HUES6 (cell line): Measurements from ENCODE around the gene EMP2.
"Not testable (repeated sequence)": the region's sequence is repeated elsewhere in the genome, so short reads cannot be mapped to it uniquely, and the experiment has no call there.

Source experiments
- H3K27ac ChIP-seq: 2 replicates; pipeline ENCODE4 v1.7.0; 2013; ENCODE audit warnings: low read depth, mild to moderate bottlenecking, low read length, inconsistent platforms
- H3K27me3 ChIP-seq: 2 replicates; pipeline ENCODE4 v1.6.1; 2013; ENCODE audit warnings: low read length; ENCODE audit not compliant: control insufficient read depth, insufficient read depth
- H3K36me3 ChIP-seq: 2 replicates; pipeline ENCODE4 v1.6.1; 2013; ENCODE audit warnings: low read length; ENCODE audit not compliant: control insufficient read depth, insufficient read depth
- H3K4me1 ChIP-seq: 2 replicates; pipeline ENCODE4 v1.6.1; 2013; ENCODE audit warnings: low read length; ENCODE audit not compliant: control insufficient read depth, insufficient read depth
- H3K4me3 ChIP-seq: 2 replicates; pipeline ENCODE4 v1.5.1; 2013; ENCODE audit warnings: low read depth, low read length
- H3K9ac ChIP-seq: one replicate; pipeline ENCODE4 v1.6.1; 2013; ENCODE audit warnings: mild to moderate bottlenecking, low read length
- H3K9me3 ChIP-seq: 2 replicates; pipeline ENCODE4 v1.6.1; 2013; ENCODE audit warnings: low read depth, low read length; ENCODE audit not compliant: control insufficient read depth, insufficient read depth

The EMP2 gene

GRCh38 chr16:10520869-10521578 is 59.4 kb downstream of the EMP2 start:
- Histone ChIP-seq H3K4me3 (no peak overlapping the region), H3K9ac (no peak overlapping the region), H3K36me3 (no peaks in the 10 kb centered on the region), H3K27ac (no peak overlapping the region), H3K4me1 (no peaks in the 10 kb centered on the region), H3K27me3 (no peaks in the 10 kb centered on the region), H3K9me3 (no peaks in the 10 kb centered on the region)

- H3K4me1 ChIP-seq = no peaks in the 10 kb centered on the region
- H3K27me3 ChIP-seq = no peaks in the 10 kb centered on the region
- no peak overlapping the region for H3K27ac ChIP-seq
- no peak overlapping the region for H3K9ac ChIP-seq
- H3K9me3 ChIP-seq = no peaks in the 10 kb centered on the region
- no peaks in the 10 kb centered on the region for H3K36me3 ChIP-seq
- H3K4me3 ChIP-seq = no peak overlapping the region
Measured at GRCh38 chr16:10519929-10520868, 60.2 kb downstream of the EMP2 start.

- Histone ChIP-seq H3K36me3 (no peaks in the 10 kb centered on the region), H3K27me3 (no peaks in the 10 kb centered on the region), H3K4me1 (0 out of 2 replicates have a peak, but pooled peaks cover 2% of the 10 kb centered on the region), H3K27ac (no peak overlapping the region), H3K9ac (no peak overlapping the region), H3K9me3 (no peaks in the 10 kb centered on the region), H3K4me3 (no peak overlapping the region)
Measured at GRCh38 chr16:10519297-10519696, 61.1 kb downstream of the EMP2 start.

GRCh38 chr16:10518479-10519041 is 61.8 kb downstream of the EMP2 start:
- 0 out of 2 replicates have a peak, but pooled peaks cover 4% of the 10 kb centered on the region for H3K4me1 ChIP-seq
- no peak overlapping the region for H3K4me3 ChIP-seq
- H3K27me3 ChIP-seq = no peaks in the 10 kb centered on the region
- no peak overlapping the region for H3K9ac ChIP-seq
- H3K9me3 ChIP-seq = no peaks in the 10 kb centered on the region
- H3K27ac ChIP-seq = no peak overlapping the region
- no peaks in the 10 kb centered on the region for H3K36me3 ChIP-seq

- no peaks in the 10 kb centered on the region for H3K9me3 ChIP-seq
- H3K36me3 ChIP-seq = no peaks in the 10 kb centered on the region
- no peak overlapping the region for H3K4me3 ChIP-seq
- H3K27me3 ChIP-seq = no peaks in the 10 kb centered on the region
- no peak overlapping the region for H3K9ac ChIP-seq
- no peak overlapping the region for H3K27ac ChIP-seq
- 0 out of 2 replicates have a peak, but pooled peaks cover 4% of the 10 kb centered on the region for H3K4me1 ChIP-seq
Measured at GRCh38 chr16:10517868-10518267, 62.5 kb downstream of the EMP2 start.

GRCh38 chr16:10514369-10515055 is 65.9 kb downstream of the EMP2 start:
- Histone ChIP-seq H3K27ac (no peak overlapping the region), H3K9ac (no peak overlapping the region), H3K36me3 (no peaks in the 10 kb centered on the region), H3K27me3 (no peaks in the 10 kb centered on the region), H3K4me3 (no peak overlapping the region), H3K9me3 (peaks cover 6% of the 10 kb centered on the region), H3K4me1 (0 out of 2 replicates have a peak, but pooled peaks cover 4% of the 10 kb centered on the region)

- no peak overlapping the region for H3K4me3 ChIP-seq
- no peak overlapping the region for H3K9ac ChIP-seq
- H3K27ac ChIP-seq = no peak overlapping the region
- H3K36me3 ChIP-seq = no peaks in the 10 kb centered on the region
- no peaks in the 10 kb centered on the region for H3K27me3 ChIP-seq
- 0 out of 2 replicates have a peak, but pooled peaks cover 4% of the 10 kb centered on the region for H3K4me1 ChIP-seq
- H3K9me3 ChIP-seq = peaks cover 6% of the 10 kb centered on the region
Measured at GRCh38 chr16:10511829-10512228, 68.6 kb downstream of the EMP2 start.

- Histone ChIP-seq H3K27ac (no peak overlapping the region), H3K4me3 (no peak overlapping the region), H3K9ac (no peak overlapping the region), H3K4me1 (peaks cover 4% of the 10 kb centered on the region), H3K27me3 (no peaks in the 10 kb centered on the region), H3K9me3 (peaks cover 6% of the 10 kb centered on the region), H3K36me3 (no peaks in the 10 kb centered on the region)
Measured at GRCh38 chr16:10510279-10510678, 70.1 kb downstream of the EMP2 start.

- Histone ChIP-seq H3K36me3 (no peaks in the 10 kb centered on the region), H3K9me3 (peaks cover 8% of the 10 kb centered on the region), H3K9ac (no peak overlapping the region), H3K4me3 (no peak overlapping the region), H3K4me1 (peaks cover 11% of the 10 kb centered on the region), H3K27me3 (no peaks in the 10 kb centered on the region), H3K27ac (no peak overlapping the region)
Measured at GRCh38 chr16:10509534-10510025, 70.8 kb downstream of the EMP2 start.

- H3K36me3 ChIP-seq, H3K27me3 ChIP-seq, H3K4me3 ChIP-seq: not testable (repeated sequence)
- H3K9me3 ChIP-seq = peaks cover 14% of the 10 kb centered on the region; the same call in 1 of the 2 replicates
- H3K27ac ChIP-seq = peak overlapping the region; percentile 79
- peaks cover 13% of the 10 kb centered on the region for H3K4me1 ChIP-seq
- H3K9ac ChIP-seq = peak overlapping the region; percentile 52
Measured at GRCh38 chr16:10505286-10505685, 75.1 kb downstream of the EMP2 start.
